Heart left ventricle (tissue), 13 donors: ENCODE measurements around the gene DDA1.

Experiments used
- CTCF ChIP-seq, 12 donors: fragments of 200-600 bp; sonication (generic) in 4 of 12; IDR thresholded peaks; one replicate each; pipeline versions ENCODE4 v1.5.0 to v1.8.0; 2018 to 2022; ENCODE audit warnings: antibody characterized with exemption in 12 of 12, mild to moderate bottlenecking in 5 of 12
- POLR2A ChIP-seq, 2 donors: fragments of 450-650 bp; IDR thresholded peaks; one replicate each; pipeline ENCODE4 v1.6.1; 2017; ENCODE audit warnings: antibody characterized with exemption in 2 of 2, mild to moderate bottlenecking in 2 of 2, moderate library complexity in 2 of 2
- donor health status: ischemic (EF 13 %, LVEDD 7.1; RV severe dilation, severe dysfunction).
- donor health status: DM: no; HTN: yes; CAD: no.
- donor health status: DM: no; HTN: no; CAD: no.
- donor health status: ischemic (EF 25% LVEDD 6.9; RV normal size, moderate dysfunction).
- donor health status: ischemic (EF 25% LVEDD 5.7; RV mildly dilated, moderate dysfunction).
- donor health status: ischemic (EF 35%, LVEDD 5.7; RV mildly dilated, moderate dysfunction).
- donor health status: nonischemic (EF 11% LVEDD 7.7; RV severe dilation, severe dysfunction).
- donor health status: DM: yes; HTN: yes; CAD: no.
- donor health status: PGD.
- donor health status: ischemic (EF 29% LVEDD 5.4; RV normal size, mild dysfunction).
- donor health status: nonischemic (EF 23%, LVEDD 6.1; RV moderate dilation, normal function).

- TF ChIP-seq CTCF (IDR thresholded peaks at IDR 0.05) (no peak), POLR2A (IDR thresholded peaks at IDR 0.05) (no peak)
These were observed 14.1 kb downstream of the DDA1 start for GRCh38 chr19:17323300-17323963.
